ENCODE data around the gene UBXN7. TPM values are rescaled to one million over a fixed set of nuclear protein-coding genes. Genes with fewer than 3 reads are reported as not detected.

The UBXN7 gene
- total and polyA plus RNA-seq, 2 of the 8 experiments (the other 6 are each of a cell fraction or from before 2014, with no cell fraction given) = 18.5 to 109 TPM

- TF ChIP-seq CHD7 (IDR thresholded peaks at IDR 0.05; ENCODE audit: insufficient replicate concordance, low read length) (no peak), FOSL1 (IDR thresholded peaks at IDR 0.05; ENCODE audit: insufficient read depth, low read depth, low read length) (no peak), TBP (IDR thresholded peaks at IDR 0.05; ENCODE audit: low read depth, low read length) (no peak), KDM4A (IDR thresholded peaks at IDR 0.05; ENCODE audit: low read depth, low read length, severe bottlenecking) (no peak), CHD2 (IDR thresholded peaks at IDR 0.05; ENCODE audit: low read length) (no peak), HDAC6 (IDR thresholded peaks at IDR 0.05; ENCODE audit: low read depth, low read length) (no peak), SUZ12 (IDR thresholded peaks at IDR 0.05; ENCODE audit: low read length) (no peak), BRCA1 (IDR thresholded peaks at IDR 0.05; ENCODE audit: low read depth, low read length) (no peak)
Observed at GRCh38 chr3:196463478-196463756, 31.2 kb upstream of the UBXN7 start (continued).

Measured in H1 (cell line).